Neuronal stem cell (in vitro differentiated cells): Measurements from ENCODE around the gene PCSK9.
A peak's percentile ranks its signal among the peaks of the same experiment; 100 is the strongest.

Experiments used
- DNase-seq: peaks from one replicate; pipeline ENCODE4 v3.0.0-alpha.2; 2013; ENCODE audit warnings: low spot score
- H2AFZ ChIP-seq: one replicate; pipeline ENCODE4 v1.6.1; 2013; ENCODE audit warnings: mild to moderate bottlenecking, low read length, inconsistent platforms
- H2AK5ac ChIP-seq: 2 replicates; pipeline ENCODE4 v1.6.1; 2013; ENCODE audit warnings: low read depth, mild to moderate bottlenecking, inconsistent platforms, low read length, moderate library complexity, mixed read lengths
- H2BK120ac ChIP-seq: 2 replicates; pipeline ENCODE4 v1.6.1; 2013; ENCODE audit warnings: low read depth, mild to moderate bottlenecking, inconsistent platforms, low read length, moderate library complexity, mixed read lengths
- H2BK12ac ChIP-seq: one replicate; pipeline ENCODE4 v1.6.1; 2013; ENCODE audit warnings: low read length, inconsistent platforms
- H2BK15ac ChIP-seq: 2 replicates; pipeline ENCODE4 v1.6.1; 2013; ENCODE audit warnings: mild to moderate bottlenecking, low read length, inconsistent platforms, mixed read lengths
- H2BK5ac ChIP-seq: one replicate; pipeline ENCODE4 v1.6.1; 2013; ENCODE audit warnings: inconsistent platforms, mild to moderate bottlenecking, low read length, moderate library complexity
- H3K14ac ChIP-seq: one replicate; pipeline ENCODE4 v1.6.1; 2013; ENCODE audit warnings: low read length, inconsistent platforms
- H3K18ac ChIP-seq: 2 replicates; pipeline ENCODE4 v1.6.1; 2013; ENCODE audit warnings: low read length, inconsistent platforms
- H3K23ac ChIP-seq: 2 replicates; pipeline ENCODE4 v1.6.1; 2013; ENCODE audit warnings: low read depth, mild to moderate bottlenecking, mixed read lengths, low read length, inconsistent platforms; ENCODE audit not compliant: poor library complexity
- H3K27ac ChIP-seq: replicated peaks from 3 replicates; pipeline ENCODE4 v1.5.1; 2013; ENCODE audit warnings: low read length, inconsistent platforms
- H3K27me3 ChIP-seq, 3 experiments: 2 replicates each; pipeline ENCODE4 v1.6.1; 2013; ENCODE audit warnings: low read length in 3 of 3, mild to moderate bottlenecking in 2 of 3, inconsistent platforms in 1 of 3, low read depth in 1 of 3, mixed read lengths in 1 of 3, moderate library complexity in 1 of 3; ENCODE audit not compliant: control insufficient read depth in 3 of 3, insufficient read depth in 3 of 3
- H3K36me3 ChIP-seq, 2 donors: replicated peaks in 1 of 2; 2 replicates each; pipeline ENCODE4 v1.6.1; 2013; ENCODE audit warnings: low read length in 2 of 2; ENCODE audit not compliant: control insufficient read depth in 2 of 2, insufficient read depth in 2 of 2
- H3K4ac ChIP-seq: 2 replicates; pipeline ENCODE4 v1.6.1; 2013; ENCODE audit warnings: inconsistent platforms, mild to moderate bottlenecking, low read length, moderate library complexity
- H3K4me1 ChIP-seq, 2 donors: 1 replicate in 1 of 2; 2 replicates in 1 of 2; pipeline ENCODE4 v1.6.1; 2013; ENCODE audit warnings: low read length in 2 of 2, low read depth in 1 of 2; ENCODE audit not compliant: control insufficient read depth in 2 of 2, insufficient read depth in 1 of 2
- H3K4me2 ChIP-seq: one replicate; pipeline ENCODE4 v1.6.1; 2013; ENCODE audit warnings: mild to moderate bottlenecking, low read length, inconsistent platforms; ENCODE audit not compliant: insufficient read depth, poor library complexity, severe bottlenecking
- H3K4me3 ChIP-seq, 2 donors: 2 replicates each; pipeline ENCODE4 v1.5.1; 2013; ENCODE audit warnings: low read length in 2 of 2, mild to moderate bottlenecking in 2 of 2, inconsistent platforms in 1 of 2, moderate library complexity in 1 of 2
- H3K79me1 ChIP-seq: one replicate; pipeline ENCODE4 v1.6.1; 2013; ENCODE audit warnings: low read depth, mild to moderate bottlenecking, inconsistent platforms, low read length, moderate library complexity
- H3K9ac ChIP-seq: one replicate; pipeline ENCODE4 v1.6.1; 2013; ENCODE audit warnings: mild to moderate bottlenecking, low read depth, low read length, inconsistent platforms; ENCODE audit not compliant: poor library complexity
- H3K9me3 ChIP-seq, 2 donors: replicated peaks in 1 of 2; 2 replicates each; pipeline versions ENCODE3 to v1.6.1; 2013; ENCODE audit warnings: low read length in 2 of 2, mild to moderate bottlenecking in 2 of 2, inconsistent platforms in 1 of 2, low read depth in 1 of 2, mixed read lengths in 1 of 2, moderate library complexity in 1 of 2; ENCODE audit not compliant: control insufficient read depth in 2 of 2, insufficient read depth in 1 of 2
- H4K8ac ChIP-seq: one replicate; pipeline ENCODE4 v1.6.1; 2013; ENCODE audit warnings: low read depth, mild to moderate bottlenecking, inconsistent platforms, low read length, moderate library complexity
- H4K91ac ChIP-seq: one replicate; pipeline ENCODE4 v1.6.1; 2013; ENCODE audit warnings: low read length, low read depth, mild to moderate bottlenecking, inconsistent platforms; ENCODE audit not compliant: poor library complexity
- WGBS, 2 donors: extraction: QIAGEN DNeasy Blood & Tissue Kit; methylation state at CpG; one replicate each; pipeline ENCODE4 v1.1.7; 2013; ENCODE audit warnings: missing lambda C conversion rate in 2 of 2, mixed read lengths in 1 of 2; ENCODE audit not compliant: insufficient read length in 2 of 2, insufficient replicate concordance in 1 of 2; ENCODE audit errors: extremely low coverage in 2 of 2; 5-methylcytosine and 5-hydroxymethylcytosine counted together

Gene PCSK9

DNA sequence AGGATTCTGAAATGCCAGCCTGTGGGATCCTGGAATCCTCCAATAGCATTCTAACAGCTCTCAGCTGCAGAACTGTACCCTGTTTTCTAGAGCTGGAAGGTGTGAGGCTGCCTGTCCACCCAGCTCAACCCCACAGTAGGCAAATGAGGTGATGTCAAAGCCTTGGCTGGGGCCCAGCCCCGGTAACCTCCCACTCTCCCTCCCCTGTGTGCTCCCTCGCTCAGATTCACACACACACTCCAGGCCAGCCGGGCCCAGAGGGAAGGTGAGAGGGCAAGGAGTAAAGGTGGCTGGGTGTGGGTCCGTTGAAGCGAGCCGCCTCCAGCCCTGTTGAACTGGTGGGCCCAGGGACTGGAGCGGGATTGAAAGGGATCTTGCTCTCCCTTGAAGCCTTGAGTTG, 40.7 kb upstream of the PCSK9 start, which contains the start of gene BSND:
Gene BSND (plus strand): TSS at position 257 of the 400 bp plus-strand sequence. CDS start 254 bp downstream, outside the sequence.
- Histone ChIP-seq H3K23ac (no peak within 1 kb of the TSS), H2BK5ac (no peak within 1 kb of the TSS), H4K8ac (no peak within 1 kb of the TSS), H2BK15ac (no peak within 1 kb of the TSS), H3K14ac (no peak within 1 kb of the TSS), H3K36me3 (no peaks in the 10 kb centered on the region), H3K4me3 (no peak within 1 kb of the TSS), H3K9me3 (peaks cover 0 to 10% of the 10 kb centered on the region in 2 donors), H2BK120ac (no peak within 1 kb of the TSS), H3K27me3 (peaks cover 7 to 74% (median 35%) of the 10 kb centered on the region in 3 experiments), H3K18ac (peak within 1 kb of the TSS; percentile 11), H3K4me1 (peaks cover 3 to 12% of the 10 kb centered on the region in 2 donors), H3K79me1 (no peaks in the 10 kb centered on the region), H3K9ac (no peak within 1 kb of the TSS), H2BK12ac (no peak within 1 kb of the TSS), H4K91ac (no peak within 1 kb of the TSS), H3K4ac (no peak within 1 kb of the TSS), H2AK5ac (peak within 1 kb of the TSS; percentile 21), H3K4me2 (no peak within 1 kb of the TSS), H2AFZ (no peak within 1 kb of the TSS), H3K27ac (no peak within 1 kb of the TSS)
- no CpG with 5 or more reads among the region's 7 CpGs for WGBS, 2 donors
- no peak for DNase-seq

DNA sequence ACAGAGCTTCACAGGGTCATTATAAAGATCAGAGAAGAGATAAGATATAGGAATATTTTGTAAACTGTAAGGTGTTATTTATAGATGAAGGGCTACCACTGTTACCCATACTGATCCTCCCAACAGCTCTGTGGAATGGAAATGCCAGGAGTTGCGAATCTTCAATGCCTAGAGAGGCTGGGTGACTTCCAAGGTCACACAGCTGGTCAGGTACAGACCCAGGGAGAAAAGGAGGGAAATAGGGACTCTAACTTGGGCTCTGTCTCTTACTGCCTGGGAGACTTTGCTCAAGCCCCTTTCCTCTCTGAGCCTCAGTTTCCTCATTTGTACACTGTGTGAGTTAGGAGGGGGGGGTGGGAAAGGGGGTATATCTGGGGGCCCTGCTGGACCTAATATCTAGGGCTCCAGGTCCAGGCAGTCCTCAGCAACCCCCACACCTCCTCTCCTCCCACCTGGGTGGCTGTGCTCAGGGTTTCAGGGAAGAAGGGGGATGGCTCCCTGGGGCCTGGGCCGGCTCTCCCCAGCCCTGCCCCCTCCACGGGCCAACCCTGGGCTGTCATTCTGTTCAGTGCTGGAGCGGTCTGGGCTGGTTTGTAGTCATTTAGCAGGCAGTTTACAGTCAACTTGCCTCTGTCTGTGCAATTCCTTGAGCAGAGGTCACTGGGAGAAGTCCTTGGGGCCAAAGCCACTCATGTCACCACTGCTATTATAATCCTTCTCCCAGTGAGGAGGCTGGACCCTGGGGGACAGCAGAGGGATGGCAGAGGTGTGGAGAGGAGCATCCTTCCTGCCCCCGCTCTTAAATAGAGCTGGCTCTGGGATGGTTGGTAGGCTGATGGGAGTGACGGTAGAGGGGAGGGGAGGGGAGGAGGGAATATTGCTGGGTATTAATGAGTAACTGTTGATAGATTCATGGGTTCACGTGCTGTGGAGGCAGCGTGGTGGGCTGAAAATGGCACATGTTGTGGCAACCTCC, 39.0 kb upstream of the PCSK9 start:
- Histone ChIP-seq H2AFZ (no peak overlapping the region), H3K9me3 (peaks cover 0 to 10% of the 10 kb centered on the region in 2 donors), H2BK120ac (no peak overlapping the region), H3K9ac (no peak overlapping the region), H3K4ac (peak overlapping the region; percentile 44), H2AK5ac (no peak overlapping the region), H3K36me3 (no peaks in the 10 kb centered on the region), H3K23ac (no peak overlapping the region), H3K27ac (no peak overlapping the region), H3K27me3 (peaks cover 7 to 59% (median 35%) of the 10 kb centered on the region in 3 experiments), H2BK5ac (no peak overlapping the region), H2BK15ac (no peak overlapping the region), H3K4me3 (no peak overlapping the region), H2BK12ac (no peak overlapping the region), H3K4me2 (no peak overlapping the region), H3K18ac (no peak overlapping the region), H3K14ac (no peak overlapping the region), H4K8ac (no peak overlapping the region), H3K4me1 (peaks cover 0 to 3% of the 10 kb centered on the region in 2 donors), H3K79me1 (no peaks in the 10 kb centered on the region), H4K91ac (no peak overlapping the region)
- no peak for DNase-seq
- no CpG with 5 or more reads among the region's 8 CpGs for WGBS, 2 donors

GRCh38 chr1:55001311-55001710, 38.0 kb upstream of the PCSK9 start:
- Histone ChIP-seq H3K27me3 (peaks cover 7 to 50% (median 29%) of the 10 kb centered on the region in 3 experiments), H3K36me3 (no peaks in the 10 kb centered on the region), H4K91ac (no peak overlapping the region), H3K27ac (no peak overlapping the region), H3K23ac (no peak overlapping the region), H3K4me1 (peaks cover 0 to 3% of the 10 kb centered on the region in 2 donors), H3K79me1 (no peaks in the 10 kb centered on the region), H3K4me2 (no peak overlapping the region), H2BK12ac (no peak overlapping the region), H2AFZ (no peak overlapping the region), H3K14ac (no peak overlapping the region), H2BK120ac (no peak overlapping the region), H2AK5ac (no peak overlapping the region), H4K8ac (no peak overlapping the region), H3K18ac (no peak overlapping the region), H3K9ac (no peak overlapping the region), H3K4me3 (no peak overlapping the region), H3K9me3 (peaks cover 0 to 7% of the 10 kb centered on the region in 2 donors), H2BK15ac (no peak overlapping the region), H3K4ac (no peak overlapping the region), H2BK5ac (no peak overlapping the region)
- no CpG with 5 or more reads among the region's 4 CpGs for WGBS, 2 donors
- no peak for DNase-seq

- H3K14ac ChIP-seq: no peak overlapping the region
- peak overlapping the region; percentile 24 for H3K9ac ChIP-seq
- no peak overlapping the region for H3K4me3 ChIP-seq
- no peak overlapping the region for H2BK5ac ChIP-seq
- no peak overlapping the region for H2AFZ ChIP-seq
- DNase-seq: no peak
- no peak overlapping the region for H2BK120ac ChIP-seq
- H2AK5ac ChIP-seq: no peak overlapping the region
- H3K27ac ChIP-seq: no peak overlapping the region
- H2BK15ac ChIP-seq: no peak overlapping the region
- peaks cover 0 to 7% of the 10 kb centered on the region in 2 donors for H3K9me3 ChIP-seq
- no peaks in the 10 kb centered on the region for H3K36me3 ChIP-seq
- peaks cover 0 to 36% (median 17%) of the 10 kb centered on the region in 3 experiments for H3K27me3 ChIP-seq
- no peak overlapping the region for H4K8ac ChIP-seq
- H3K4ac ChIP-seq: no peak overlapping the region
- no peaks in the 10 kb centered on the region for H3K79me1 ChIP-seq
- WGBS, 2 donors: no CpG with 5 or more reads among the region's 2 CpGs
- H3K4me2 ChIP-seq: no peak overlapping the region
- H3K23ac ChIP-seq: no peak overlapping the region
- no peaks in the 10 kb centered on the region for H3K4me1 ChIP-seq
- peak overlapping the region; percentile 23 for H2BK12ac ChIP-seq
- H3K18ac ChIP-seq: no peak overlapping the region
- H4K91ac ChIP-seq: peak overlapping the region; percentile 96
These were observed 36.7 kb upstream of the PCSK9 start for GRCh38 chr1:55002686-55003085.
